GM12878 (cell line): ENCODE measurements around the gene TSPAN10. TPM values are rescaled to one million over a fixed set of nuclear protein-coding genes. Genes with fewer than 3 reads are reported as not detected.
"Not testable (repeated sequence)": the region's sequence is repeated elsewhere in the genome, so short reads cannot be mapped to it uniquely, and the experiment has no call there.

Experiments
- ATAC-seq: fragments of 200-7000 bp; cut with Tn5 transposase; 3 replicates; pipeline ENCODE4 v1.9.1; 2020; ENCODE audit warnings: mild to moderate bottlenecking, moderate library complexity
- BruUV-seq: library from RNA; stranded (reverse); fragments of 400-500 nt; replicated peaks from 2 replicates; lab custom pipeline; 2021; lab: Mats Ljungman, UMichigan
- CTCF ChIA-PET: fragments of 300-600 bp; sonication (Branson Sonifier 250); formaldehyde crosslinking; extraction: SDS; loops from one replicate; lab custom pipeline; 2021; ENCODE audit warnings: inconsistent platforms; lab: Yijun Ruan, JAX
- POLR2A ChIA-PET: fragments of 350-600 bp; formaldehyde crosslinking; extraction: SDS; loops from one replicate; lab custom pipeline; 2021; ENCODE audit warnings: inconsistent platforms; lab: Charles Lee
- RAD21 ChIA-PET: fragments of 300-600 bp; sonication (Branson Sonifier 250); formaldehyde crosslinking; loops from one replicate; lab custom pipeline; 2023; ENCODE audit warnings: antibody characterized with exemption; ENCODE audit not compliant: unreplicated experiment; lab: Charles Lee
- SMC1A ChIA-PET: fragments of 300-600 bp; sonication (Branson Sonifier 250); formaldehyde crosslinking; loops from one replicate; lab custom pipeline; 2023; ENCODE audit not compliant: unreplicated experiment, uncharacterized antibody; lab: Charles Lee
- DNase-seq: peaks from one replicate; pipeline ENCODE4 v3.0.0-alpha.2; 2011; ENCODE audit warnings: low read depth, low spot score
- FAIRE-seq: peaks from 3 replicates; lab custom pipeline; 2011; peaks lifted over from hg19 to GRCh38; lab: Jason Lieb, UNC
- H2AFZ ChIP-seq: 2 replicates; pipeline ENCODE4 v1.6.0; 2011; ENCODE audit warnings: low read depth, low read length, control low read depth; ENCODE audit not compliant: control insufficient read depth
- H3K27ac ChIP-seq: 2 replicates; pipeline ENCODE4 v1.5.1; 2011; ENCODE audit warnings: control low read depth; ENCODE audit not compliant: control insufficient read depth, insufficient read depth
- H3K27me3 ChIP-seq, 2 experiments: replicated peaks in 1 of 2; 2 replicates each; pipeline versions ENCODE4 v1.6.0 to v1.6.1; 2011; ENCODE audit warnings: low read length in 1 of 2; ENCODE audit not compliant: control insufficient read depth in 2 of 2, insufficient read depth in 2 of 2
- H3K36me3 ChIP-seq, 2 experiments: 2 replicates each; pipeline ENCODE4 v1.5.1; 2011; ENCODE audit warnings: low read length in 1 of 2; ENCODE audit not compliant: control insufficient read depth in 2 of 2, insufficient read depth in 2 of 2
- H3K4me1 ChIP-seq: 2 replicates; pipeline ENCODE4 v1.6.1; 2011; ENCODE audit warnings: mild to moderate bottlenecking, low read length, moderate library complexity, mixed read lengths; ENCODE audit not compliant: control insufficient read depth, insufficient read depth
- H3K4me2 ChIP-seq: 2 replicates; pipeline ENCODE4 v1.6.0; 2011; ENCODE audit warnings: control low read depth; ENCODE audit not compliant: control insufficient read depth, insufficient read depth
- H3K4me3 ChIP-seq: fragments of 200-600 bp; sonication (generic); 2 replicates; pipeline ENCODE4 v1.5.1; 2016
- H3K79me2 ChIP-seq: 2 replicates; pipeline ENCODE4 v1.6.0; 2011; ENCODE audit warnings: low read length; ENCODE audit not compliant: control insufficient read depth, insufficient read depth
- H3K9ac ChIP-seq: 2 replicates; pipeline ENCODE4 v1.8.0; 2011; ENCODE audit warnings: low read length, control low read depth, mixed read lengths; ENCODE audit not compliant: control insufficient read depth, insufficient read depth
- H3K9me3 ChIP-seq: replicated peaks from 3 replicates; pipeline ENCODE4 v1.5.1; 2011; ENCODE audit warnings: mild to moderate bottlenecking, low read length; ENCODE audit not compliant: control insufficient read depth, insufficient read depth
- H4K20me1 ChIP-seq: 2 replicates; pipeline ENCODE4 v1.6.0; 2011; ENCODE audit not compliant: control insufficient read depth, insufficient read depth
- CHD1 ChIP-seq: IDR thresholded peaks from 2 replicates; pipeline ENCODE4 v1.6.1; 2012; ENCODE audit warnings: low read depth, low read length, improper control_type of control experiment
- ESRRA ChIP-seq: IDR thresholded peaks from 2 replicates; pipeline ENCODE4 v1.6.1; 2012; ENCODE audit warnings: mild to moderate bottlenecking, low read length, improper control_type of control experiment
- HSF1 ChIP-seq: fragments of 150-350 bp; IDR thresholded peaks from 2 replicates; pipeline ENCODE4 v1.6.1; 2014; ENCODE audit warnings: mild to moderate bottlenecking, low read depth, low read length
- JUNB ChIP-seq: IDR thresholded peaks from 2 replicates; pipeline ENCODE4 v1.6.1; 2016; ENCODE audit warnings: antibody characterized with exemption, mild to moderate bottlenecking
- JUND ChIP-seq: IDR thresholded peaks from 2 replicates; pipeline ENCODE4 v1.6.1; 2012; ENCODE audit warnings: low read depth, mild to moderate bottlenecking, low read length, improper control_type of control experiment, moderate library complexity
- LARP7 ChIP-seq: fragments of 450-650 bp; IDR thresholded peaks from 2 replicates; pipeline ENCODE4 v1.6.1; 2017; ENCODE audit warnings: mild to moderate bottlenecking
- MAX ChIP-seq: IDR thresholded peaks from 2 replicates; pipeline ENCODE4 v1.6.1; 2012; ENCODE audit warnings: low read depth, low read length, improper control_type of control experiment
- MXI1 ChIP-seq: fragments of 150-350 bp; IDR thresholded peaks from 2 replicates; pipeline ENCODE4 v1.6.1; 2011; ENCODE audit warnings: low read depth, mild to moderate bottlenecking, inconsistent platforms, low read length, improper control_type of control experiment
- NFXL1 ChIP-seq: fragments of 450-650 bp; IDR thresholded peaks from 2 replicates; pipeline ENCODE4 v1.6.1; 2017; ENCODE audit warnings: antibody characterized with exemption, mild to moderate bottlenecking, borderline replicate concordance
- POU2F2 ChIP-seq: IDR thresholded peaks from 3 replicates; pipeline ENCODE4 v1.6.1; 2011; ENCODE audit warnings: low read depth, mild to moderate bottlenecking, low read length, borderline replicate concordance
- RCOR1 ChIP-seq: conservative IDR thresholded peaks from 2 replicates; pipeline ENCODE4 v1.6.1; 2012; ENCODE audit warnings: low read depth, low read length, improper control_type of control experiment
- RFX5 ChIP-seq: IDR thresholded peaks from 2 replicates; pipeline ENCODE4 v1.6.1; 2011; ENCODE audit warnings: low read depth, low read length, improper control_type of control experiment
- SMAD1 ChIP-seq: fragments of 450-650 bp; IDR thresholded peaks from 2 replicates; pipeline ENCODE4 v1.6.1; 2018; ENCODE audit warnings: mild to moderate bottlenecking, low read depth; ENCODE audit not compliant: partially characterized antibody
- SMAD5 ChIP-seq: IDR thresholded peaks from 2 replicates; pipeline ENCODE4 v1.6.1; 2016; ENCODE audit warnings: antibody characterized with exemption, low read depth
- SUPT20H ChIP-seq: IDR thresholded peaks from 2 replicates; pipeline ENCODE4 v1.6.1; 2011; ENCODE audit warnings: low read depth, mild to moderate bottlenecking, low read length, moderate library complexity, borderline replicate concordance; ENCODE audit not compliant: control insufficient read depth
- SUZ12 ChIP-seq: fragments of 200-600 bp; sonication (generic); IDR thresholded peaks from one replicate; pipeline ENCODE4 v1.6.1; 2018; ENCODE audit warnings: antibody characterized with exemption, mild to moderate bottlenecking; ENCODE audit not compliant: unreplicated experiment
- TARDBP ChIP-seq: IDR thresholded peaks from 2 replicates; pipeline ENCODE4 v1.6.1; 2016; ENCODE audit warnings: borderline replicate concordance
- WGBS: methylation state at CpG from one replicate; pipeline ENCODE4 v1.1.6; 2016; ENCODE audit warnings: low lambda C conversion rate; ENCODE audit not compliant: insufficient replicate concordance, insufficient coverage; ENCODE audit errors: missing lambda C conversion rate; 5-methylcytosine and 5-hydroxymethylcytosine counted together
- in situ Hi-C: fragments of 300-500 bp; cut with MboI; formaldehyde crosslinking; loops from 9 replicates; pipeline ENCODE4 v1.14.3; 2018; ENCODE audit warnings: mixed read lengths
- intact Hi-C: fragments of 100-400 bp; cut with micrococcal nuclease; formaldehyde crosslinking; loops from one replicate; pipeline ENCODE4 v1.14.2; 2022; ENCODE audit not compliant: unreplicated experiment
- polyA plus RNA-seq, 11 experiments: library from polyadenylated mRNA; depleted of rRNA in 4 of 11; unstranded in 6 of 11; stranded (reverse) in 5 of 11; fragments of >200 nt; fragmentation: Nextera tagmentation in 4 of 11; fragmentation: Illumina TruSeq in 1 of 11; extraction: Ambion mirVana in 4 of 11; extraction: Trizol in 1 of 11; gene quantifications; 1 replicate in 1 of 11; 2 replicates in 10 of 11; pipeline versions ENCODE4 v1.2.1 to v1.2.3, GENCODE V29; 2011 to 2016; ENCODE audit warnings: inconsistent platforms in 2 of 11, missing spikeins in 2 of 11, low read depth in 1 of 11
- total RNA-seq, 4 experiments: library from RNA; depleted of rRNA in 3 of 4; stranded (reverse); fragments of >200 nt in 3 of 4; fragmentation: Illumina TruSeq in 1 of 4; extraction: Trizol in 1 of 4; gene quantifications; 2 replicates each; pipeline versions ENCODE4 v1.2.1 to v1.2.3, GENCODE V29; 2013 to 2021

TSPAN10 gene
- total and polyA plus RNA-seq, 10 of the 15 experiments (the other 5 are each of a cell fraction or from before 2014, with no cell fraction given), result 0.13 to 0.82 (median 0.43) TPM

GRCh38 chr17:81616877-81617276 is 20.1 kb upstream of the TSPAN10 start:
- peaks cover 13 to 24% of the 10 kb centered on the region in 2 experiments for H3K36me3 ChIP-seq
- ChIA-PET POLR2A (no interaction called here), SMC1A (no interaction called here), RAD21 (no interaction called here), CTCF (no interaction called here)
- no peaks in the 10 kb centered on the region for H3K27me3 ChIP-seq
- no peak for DNase-seq
- peaks cover 3% of the 10 kb centered on the region; the same call in 1 of the 2 replicates for H3K79me2 ChIP-seq
- no peaks in the 10 kb centered on the region for H3K4me1 ChIP-seq
- 36% methylated on average over 7 of the region's 7 CpGs for WGBS
- H4K20me1 ChIP-seq, result no peaks in the 10 kb centered on the region
- no TSS peak for BruUV-seq
- no peak overlapping the region for H3K27ac ChIP-seq
- intact Hi-C loops, result no loop called here
- in situ Hi-C loops, result no loop called here
- FAIRE-seq, result no peak
- no peak overlapping the region for H3K4me2 ChIP-seq
- H3K9me3 ChIP-seq, result no peaks in the 10 kb centered on the region
- ATAC-seq, result no peak
- H2AFZ ChIP-seq, result no peak overlapping the region
- no peak overlapping the region for H3K9ac ChIP-seq
- TF ChIP-seq SUPT20H, result no peak
- TF ChIP-seq SUZ12, result no peak
- no peak for TF ChIP-seq MXI1
- no peak for TF ChIP-seq RCOR1
- no peak for TF ChIP-seq POU2F2
- no peak for TF ChIP-seq ESRRA
- no peak for TF ChIP-seq MAX
- no peak for TF ChIP-seq JUNB
- no peak for TF ChIP-seq TARDBP
- TF ChIP-seq RFX5, result no peak
- TF ChIP-seq JUND, result no peak
- no peak for TF ChIP-seq SMAD5
- TF ChIP-seq SMAD1, result no peak
- no peak for TF ChIP-seq HSF1
- TF ChIP-seq CHD1, result no peak
- no peak for TF ChIP-seq LARP7
- TF ChIP-seq NFXL1, result no peak
- no peak overlapping the region for H3K4me3 ChIP-seq

GRCh38 chr17:81618307-81618706 is 18.7 kb upstream of the TSPAN10 start:
- SMC1A ChIA-PET, RAD21 ChIA-PET, in situ Hi-C loops, H3K27me3 ChIP-seq, FAIRE-seq, CTCF ChIA-PET, H3K9ac ChIP-seq, H3K9me3 ChIP-seq, BruUV-seq, H3K4me2 ChIP-seq, H3K4me3 ChIP-seq, H3K79me2 ChIP-seq, H4K20me1 ChIP-seq, H3K4me1 ChIP-seq, intact Hi-C loops, H2AFZ ChIP-seq, POLR2A ChIA-PET, H3K27ac ChIP-seq, ATAC-seq, DNase-seq: not testable (repeated sequence)
- no CpG with 5 or more reads among the region's 36 CpGs for WGBS
- peaks cover 16 to 20% of the 10 kb centered on the region in 2 experiments for H3K36me3 ChIP-seq
